ENCODE measurements around the gene UBQLN4.
A peak's percentile ranks its signal among the peaks of the same experiment; 100 is the strongest.
"Not testable (repeated sequence)": the region's sequence is repeated elsewhere in the genome, so short reads cannot be mapped to it uniquely, and the experiment has no call there.

The UBQLN4 gene

DNA sequence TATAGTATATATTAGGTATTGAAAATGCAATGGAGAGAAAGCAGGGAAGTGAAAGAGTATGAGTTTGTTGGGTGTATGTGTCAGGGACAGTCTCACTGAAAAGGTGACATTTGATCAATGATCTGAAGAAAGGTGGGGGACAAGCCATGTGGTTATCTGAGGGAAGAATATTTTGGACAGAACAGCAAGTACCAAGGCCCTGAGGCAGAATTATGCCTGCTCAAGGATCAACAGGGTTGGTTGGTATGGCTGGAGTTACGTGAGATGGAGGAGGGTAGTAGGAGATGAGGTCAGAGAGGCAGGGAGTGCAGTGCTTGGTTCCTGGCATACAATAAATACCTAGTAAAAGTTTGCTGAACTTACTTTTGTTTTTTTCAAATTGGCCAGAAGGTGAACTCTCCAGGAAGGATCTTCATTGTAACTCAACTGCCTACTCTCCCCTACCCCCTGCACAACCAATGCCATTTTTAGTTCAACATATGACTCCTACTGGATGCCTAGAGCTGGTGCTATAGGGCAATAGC, 2.8 kb upstream of the UBQLN4 start:
- DNase-seq: no peak

DNA sequence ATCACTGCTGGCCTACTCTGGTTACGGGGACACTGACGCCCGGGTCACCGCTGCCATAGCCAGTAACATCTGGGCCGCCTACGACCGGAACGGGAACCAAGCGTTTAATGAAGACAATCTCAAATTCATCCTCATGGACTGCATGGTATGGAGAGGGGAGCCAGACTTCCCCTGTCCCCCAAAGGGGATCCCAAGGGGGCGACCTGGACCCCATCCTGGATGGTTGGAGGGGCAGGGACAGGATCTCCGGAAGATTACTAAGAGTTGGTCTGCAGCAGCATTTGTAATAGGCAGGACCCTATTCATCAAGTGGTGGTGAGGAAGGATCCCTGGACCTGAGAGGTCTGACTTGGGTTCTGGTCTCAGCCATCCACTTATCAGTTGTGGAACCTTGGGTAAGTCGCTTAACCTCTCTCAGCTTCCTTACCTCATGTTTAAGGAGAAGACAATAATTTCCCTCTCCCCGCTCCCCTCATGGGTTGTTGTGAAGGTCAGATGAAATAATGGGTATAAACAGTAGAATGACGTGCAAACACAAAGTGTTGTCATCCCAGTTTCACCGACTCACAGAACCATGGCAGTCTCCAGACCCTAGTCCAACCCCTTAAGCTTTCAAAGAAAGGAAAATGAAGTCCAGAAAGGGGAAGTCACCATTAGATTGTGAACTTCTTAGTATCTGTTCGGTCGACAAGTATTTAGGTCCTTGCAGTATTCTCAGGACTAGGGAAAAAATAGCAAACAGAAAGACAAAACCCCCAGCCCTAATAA, 1.9 kb upstream of the UBQLN4 start:
- no peak for DNase-seq

DNA sequence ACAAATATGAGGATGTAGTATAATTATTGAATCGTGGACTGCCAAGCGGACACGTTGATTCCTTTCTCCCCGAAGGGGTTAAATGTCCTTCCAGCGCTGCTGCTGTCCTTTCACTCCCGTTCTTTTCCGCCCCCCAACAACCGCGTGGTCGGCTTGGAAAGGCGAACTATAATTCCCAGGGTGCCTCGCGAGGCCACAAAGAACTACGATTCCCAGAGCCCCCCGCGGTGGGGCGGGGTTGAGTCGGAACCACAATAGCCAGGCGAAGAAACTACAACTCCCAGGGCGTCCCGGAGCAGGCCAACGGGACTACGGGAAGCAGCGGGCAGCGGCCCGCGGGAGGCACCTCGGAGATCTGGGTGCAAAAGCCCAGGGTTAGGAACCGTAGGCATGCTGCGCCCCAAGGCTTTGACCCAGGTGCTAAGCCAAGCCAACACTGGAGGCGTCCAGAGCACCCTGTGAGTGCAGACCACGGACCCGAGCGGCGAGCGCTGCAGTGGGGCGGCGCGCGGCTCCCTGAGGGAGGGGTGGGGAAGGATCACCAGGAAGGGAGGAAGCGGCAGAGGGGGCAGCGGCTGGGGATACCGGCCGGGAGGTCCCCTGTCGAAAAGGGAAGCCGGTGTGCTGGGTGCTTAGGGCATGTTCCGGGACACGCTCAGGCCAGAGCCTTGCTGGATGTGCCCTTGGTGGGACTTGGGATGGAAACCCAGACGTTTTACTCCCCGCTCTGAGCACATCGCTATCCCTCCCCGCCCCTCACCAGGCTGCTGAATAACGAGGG, 1.1 kb upstream of the UBQLN4 start, which contains the start of gene LAMTOR2:
LAMTOR2 (plus strand) TSS at position 283 of the 781 bp plus-strand sequence; CDS start at position 391, 108 bp downstream.
- peak; percentile 96 for DNase-seq

DNA sequence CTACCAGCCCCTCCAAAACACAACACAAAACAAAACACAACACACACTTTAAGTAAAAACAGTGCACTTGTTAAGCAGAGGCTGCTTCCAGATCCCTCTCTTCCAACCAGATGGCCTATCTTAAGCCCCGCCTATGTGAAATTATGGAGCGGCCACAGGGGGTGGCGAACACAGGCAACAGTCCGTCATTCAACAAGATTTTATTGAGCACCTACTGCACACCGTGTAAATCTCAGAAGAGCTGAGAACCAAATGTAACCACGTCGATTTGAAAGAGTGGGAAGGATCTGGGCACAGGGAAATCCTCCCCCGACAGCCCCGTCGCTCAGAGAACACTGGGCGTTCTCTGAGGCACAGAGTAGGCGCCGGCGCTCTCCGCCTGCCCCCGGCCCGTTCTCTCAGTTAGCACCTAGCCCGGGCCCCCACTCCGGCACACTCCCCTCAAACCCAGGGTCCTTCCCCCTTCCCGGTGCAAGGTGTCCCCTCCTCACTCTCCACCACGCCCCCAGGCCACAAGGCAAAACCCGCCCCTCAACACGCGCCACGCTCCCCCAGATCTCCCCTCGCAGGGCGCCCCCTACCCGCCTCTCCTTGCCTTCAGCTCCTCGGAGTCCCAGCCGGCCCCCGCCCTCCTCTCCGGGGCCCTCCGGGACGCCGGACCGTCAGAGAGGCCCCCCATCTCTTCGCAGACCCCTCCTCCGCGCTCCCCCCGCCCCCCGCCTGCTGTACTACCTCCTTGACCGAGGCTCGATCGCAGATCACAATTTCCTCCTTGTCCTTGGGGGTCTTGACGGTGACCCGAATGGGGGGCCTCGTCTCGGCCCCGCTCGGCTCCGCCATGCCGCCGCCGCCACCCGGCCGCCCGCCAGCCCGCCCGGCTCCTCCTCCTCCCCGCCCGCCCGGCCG, 483 bp downstream of the UBQLN4 start:
- DNase-seq: peak; percentile 71

DNA sequence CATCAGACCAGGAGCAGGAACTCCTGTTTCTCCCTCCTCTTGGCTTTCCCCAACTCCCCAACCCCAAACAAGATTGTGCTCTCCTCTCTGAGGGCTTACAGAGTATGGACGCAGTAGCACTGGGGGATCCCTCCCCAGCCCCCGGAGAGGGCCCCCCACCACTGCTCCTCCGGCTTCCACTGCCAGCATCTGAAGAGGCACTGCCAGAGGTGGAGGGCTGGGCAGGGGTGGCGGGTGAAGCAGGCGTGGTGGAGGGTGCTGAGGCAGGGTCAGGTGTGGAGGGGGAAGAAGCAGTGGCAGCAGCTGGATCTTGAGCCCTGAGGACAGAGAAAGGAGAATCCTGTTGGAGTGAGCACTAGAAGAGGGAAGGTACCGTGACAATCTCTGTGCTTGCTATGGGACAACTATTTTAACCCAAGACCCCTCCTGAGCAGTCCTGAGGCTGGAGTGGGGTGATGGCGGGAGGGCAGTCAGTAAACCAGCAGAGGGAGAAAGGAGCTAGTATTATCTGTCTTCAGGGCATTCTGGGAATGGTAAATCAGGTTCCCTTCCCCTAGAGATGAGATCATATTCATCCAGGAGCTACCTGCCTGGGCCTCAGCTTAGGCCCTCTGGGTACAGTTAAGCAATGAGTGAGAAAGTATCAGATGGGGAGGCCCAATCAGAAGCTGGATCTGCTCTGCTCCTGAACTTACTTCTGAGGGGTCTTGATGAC, 2.4 kb downstream of the UBQLN4 start:
- DNase-seq: no peak

DNA sequence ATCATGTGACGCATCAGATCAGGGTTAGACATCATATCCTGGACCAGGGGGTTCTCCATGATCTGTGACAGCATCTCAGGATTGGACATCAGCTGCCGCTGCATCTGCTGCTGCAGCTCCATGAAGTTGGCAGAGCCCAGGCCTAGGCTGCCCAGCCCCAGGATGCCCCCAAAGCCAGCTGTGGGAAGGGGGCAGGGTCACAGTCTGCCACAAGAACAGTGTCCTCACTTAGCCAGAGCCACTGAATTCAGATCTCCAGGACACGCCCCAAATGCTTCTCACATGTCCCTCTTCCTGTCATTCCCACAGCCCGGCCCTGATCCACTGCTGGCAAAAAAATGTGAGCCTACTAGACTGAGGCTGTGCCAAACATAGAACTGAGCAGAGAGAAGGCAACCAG, 3.2 kb downstream of the UBQLN4 start:
- no peak for DNase-seq

DNA sequence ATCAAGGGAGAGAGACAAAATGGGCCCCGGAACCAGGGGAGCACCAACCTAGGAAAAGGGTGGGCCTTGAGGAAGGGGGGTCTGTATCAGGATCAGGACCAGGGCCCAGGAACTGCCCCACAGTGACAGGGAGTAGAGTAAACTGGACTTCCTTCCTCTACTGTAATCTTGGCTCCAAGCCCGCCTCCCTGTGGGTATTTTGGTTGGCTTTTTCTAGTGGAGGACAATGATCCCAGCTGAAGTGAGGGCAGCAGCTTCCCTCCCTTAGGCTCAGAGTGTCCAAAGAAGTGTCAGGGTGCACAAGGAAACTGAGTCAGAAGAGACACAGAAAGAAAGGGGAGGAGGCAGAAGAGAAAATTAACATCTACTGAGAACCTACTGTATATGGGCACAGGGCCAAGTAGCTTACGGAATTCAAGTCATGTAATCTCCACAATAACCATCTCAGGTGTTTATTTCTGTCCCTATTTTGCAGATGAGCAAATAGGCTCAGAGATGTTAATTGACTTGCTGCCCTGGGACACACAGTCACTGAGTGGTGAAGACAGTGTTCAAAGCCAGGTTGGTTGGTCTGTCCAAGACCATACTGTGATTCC, 4.8 kb downstream of the UBQLN4 start:
- no peak for DNase-seq

DNA sequence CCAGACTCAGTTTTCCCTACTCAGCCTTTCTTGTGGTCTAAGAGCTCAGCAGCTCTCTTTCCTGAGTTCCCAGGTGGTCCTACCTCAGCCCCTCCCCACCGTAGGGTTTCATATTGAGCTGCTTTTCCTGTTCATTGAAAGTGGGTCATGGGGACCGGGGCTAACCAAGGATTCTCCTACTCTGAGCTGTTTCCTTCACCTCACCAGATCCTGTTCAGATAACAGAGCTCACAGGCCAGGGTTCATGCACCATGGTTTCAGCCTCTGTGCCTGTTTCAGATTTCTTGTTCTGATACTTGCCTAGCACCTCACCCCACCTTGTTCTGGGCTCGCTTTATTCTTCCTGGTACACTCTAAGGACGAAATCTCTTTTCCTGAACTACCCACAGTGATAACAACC, 8.5 kb downstream of the UBQLN4 start:
- DNase-seq: peak; percentile 6

DNA sequence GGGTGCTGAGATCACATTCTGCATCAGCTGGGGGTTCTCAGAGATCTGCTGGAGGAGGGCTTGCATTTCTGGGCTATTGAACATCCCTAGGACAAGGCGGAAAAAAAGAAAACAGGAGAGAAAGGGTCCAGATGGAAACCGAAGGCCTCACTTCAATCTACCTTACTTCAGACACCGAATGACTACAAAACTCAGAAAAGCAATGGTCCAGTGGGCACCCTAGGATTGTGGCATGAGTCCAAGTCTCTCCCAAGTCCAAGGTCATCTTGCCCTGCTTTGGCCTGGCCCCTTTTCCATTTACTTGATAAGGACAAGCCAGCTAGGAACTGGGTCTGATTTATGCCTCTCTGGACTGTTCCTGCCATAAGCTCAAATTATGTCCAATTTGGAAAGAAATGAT, 10.8 kb downstream of the UBQLN4 start:
- no peak for DNase-seq

DNA sequence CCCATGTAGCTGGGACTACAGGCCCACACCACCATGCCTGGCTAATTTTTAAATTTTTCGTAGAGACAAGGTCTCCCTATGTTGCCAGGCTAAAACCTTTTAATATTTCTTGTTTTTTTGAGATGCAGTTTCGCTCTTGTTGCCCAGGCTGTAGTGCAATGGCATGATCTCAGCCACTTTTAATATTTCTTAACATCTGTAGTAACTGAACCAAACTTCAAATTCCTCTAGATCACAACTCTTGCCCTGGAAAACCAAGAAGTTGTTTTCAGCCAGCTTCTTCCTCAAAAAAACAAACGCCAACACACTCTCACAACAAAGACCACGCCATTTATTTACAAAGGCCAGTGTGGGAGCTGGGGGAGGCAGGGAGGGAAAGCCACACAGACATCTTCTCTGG, 18.6 kb downstream of the UBQLN4 start:
- DNase-seq: not testable (repeated sequence)

DNA sequence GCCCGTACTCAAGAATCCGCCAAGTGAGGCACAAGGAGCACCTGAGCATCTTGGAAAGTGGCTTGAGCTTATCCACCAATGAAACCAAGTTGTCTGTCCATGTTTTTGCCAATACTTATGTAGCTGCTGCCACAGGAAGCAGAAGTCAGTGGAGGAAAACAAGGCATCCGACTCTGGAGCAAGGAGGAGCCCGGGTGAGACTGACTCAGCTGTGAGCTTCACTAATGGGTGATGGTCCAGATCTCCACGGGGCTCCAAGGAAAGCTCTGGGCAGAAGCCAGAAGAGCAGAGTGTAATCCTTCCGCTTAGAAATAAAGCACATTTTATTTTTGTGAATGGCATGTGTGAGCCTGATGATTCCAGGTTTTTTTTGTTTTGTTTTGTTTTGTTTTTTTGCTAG, 20.6 kb downstream of the UBQLN4 start:
- no peak for DNase-seq

DNA sequence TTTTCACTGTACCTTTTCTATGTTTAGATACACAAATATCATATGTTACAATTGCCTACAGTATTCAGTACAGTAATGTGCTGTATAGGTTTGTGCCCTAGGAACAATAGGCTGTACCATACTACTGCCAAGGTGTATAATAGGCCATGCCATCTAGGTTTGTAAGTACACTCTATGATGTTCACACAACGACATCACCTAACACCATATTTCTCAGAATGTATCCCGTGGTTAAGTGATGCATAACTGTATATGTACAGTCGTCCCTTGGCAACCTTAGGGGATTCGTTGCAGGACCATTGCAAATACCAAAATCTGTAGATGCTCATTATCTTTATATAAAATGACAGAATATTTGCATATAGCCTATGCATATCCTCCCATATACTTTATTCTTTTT, 27.0 kb downstream of the UBQLN4 start:
- DNase-seq: no peak

DNA sequence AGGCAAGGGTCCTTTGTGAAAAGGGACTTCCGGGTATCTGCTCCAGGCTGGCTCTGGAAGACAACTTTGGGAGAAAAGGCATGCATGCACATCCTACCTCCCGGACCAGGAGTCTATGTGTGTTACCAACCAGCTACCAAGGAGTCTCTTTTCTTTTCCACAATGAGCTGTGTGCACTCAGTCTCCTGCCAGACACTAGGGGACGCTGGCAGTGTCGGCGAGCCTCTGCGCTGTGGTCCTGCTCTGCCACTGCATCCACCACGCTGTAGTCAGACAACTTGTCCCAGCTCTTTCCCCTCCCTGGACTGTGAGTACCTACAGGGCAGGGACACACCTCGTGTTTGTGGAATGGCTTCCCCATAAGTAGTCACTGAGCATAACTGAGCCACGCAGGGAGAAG, 27.7 kb downstream of the UBQLN4 start:
- DNase-seq: peak; percentile 40

DNA sequence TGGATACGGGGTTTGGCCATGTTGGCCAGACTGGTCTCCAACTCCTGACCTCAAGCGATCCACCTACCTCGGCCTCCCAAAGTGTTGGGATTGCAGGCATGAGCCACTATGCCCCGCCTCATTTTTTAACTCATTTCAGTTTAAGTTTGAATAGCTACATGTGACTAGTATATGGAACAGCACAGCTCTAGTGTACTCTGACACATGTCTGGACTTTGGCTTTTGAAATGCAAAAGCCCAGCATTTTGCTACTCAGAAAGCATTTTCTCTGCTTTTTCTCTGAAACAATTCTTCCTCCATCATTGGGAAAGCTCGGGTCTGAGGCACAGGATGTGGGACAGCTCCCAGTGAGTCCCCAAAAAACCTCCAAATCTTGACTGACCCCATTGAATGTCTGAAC, 28.8 kb downstream of the UBQLN4 start:
- no peak for DNase-seq

DNA sequence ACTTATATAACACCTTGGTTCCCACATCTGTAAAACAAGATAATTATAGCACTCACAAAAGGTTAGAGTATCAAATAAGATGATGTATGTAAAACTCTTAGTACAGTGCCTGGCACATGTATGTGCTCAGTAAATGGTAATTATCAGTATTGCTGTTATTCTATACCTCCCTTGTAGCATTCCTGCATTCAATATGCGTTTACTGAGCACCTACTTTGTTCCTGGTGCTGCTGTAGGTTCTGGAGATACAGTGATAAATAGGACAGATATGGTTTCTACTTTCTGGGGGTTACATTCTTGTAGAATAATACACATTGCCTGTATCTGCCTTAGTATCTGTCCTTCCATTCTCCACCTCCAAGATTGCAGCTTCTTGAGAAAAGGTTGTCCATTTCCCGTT, 31.6 kb downstream of the UBQLN4 start:
- no peak for DNase-seq

DNA sequence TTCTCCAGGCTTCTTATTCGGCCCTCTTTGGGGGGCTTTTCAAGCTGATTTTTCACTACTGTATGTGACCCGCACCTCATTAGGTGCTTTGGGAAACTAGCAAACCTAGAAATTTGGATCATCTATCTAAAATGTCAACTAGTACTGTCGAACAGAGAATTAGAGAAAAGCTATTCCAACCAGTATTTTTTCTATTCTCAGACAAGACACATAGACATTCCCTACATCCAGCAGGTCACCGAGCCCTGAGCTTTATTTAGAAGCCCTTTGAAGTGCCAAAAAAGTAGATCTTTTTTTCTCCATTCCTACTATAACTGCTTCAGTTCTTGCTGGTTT, 32.5 kb downstream of the UBQLN4 start:
- no peak for DNase-seq

DNA sequence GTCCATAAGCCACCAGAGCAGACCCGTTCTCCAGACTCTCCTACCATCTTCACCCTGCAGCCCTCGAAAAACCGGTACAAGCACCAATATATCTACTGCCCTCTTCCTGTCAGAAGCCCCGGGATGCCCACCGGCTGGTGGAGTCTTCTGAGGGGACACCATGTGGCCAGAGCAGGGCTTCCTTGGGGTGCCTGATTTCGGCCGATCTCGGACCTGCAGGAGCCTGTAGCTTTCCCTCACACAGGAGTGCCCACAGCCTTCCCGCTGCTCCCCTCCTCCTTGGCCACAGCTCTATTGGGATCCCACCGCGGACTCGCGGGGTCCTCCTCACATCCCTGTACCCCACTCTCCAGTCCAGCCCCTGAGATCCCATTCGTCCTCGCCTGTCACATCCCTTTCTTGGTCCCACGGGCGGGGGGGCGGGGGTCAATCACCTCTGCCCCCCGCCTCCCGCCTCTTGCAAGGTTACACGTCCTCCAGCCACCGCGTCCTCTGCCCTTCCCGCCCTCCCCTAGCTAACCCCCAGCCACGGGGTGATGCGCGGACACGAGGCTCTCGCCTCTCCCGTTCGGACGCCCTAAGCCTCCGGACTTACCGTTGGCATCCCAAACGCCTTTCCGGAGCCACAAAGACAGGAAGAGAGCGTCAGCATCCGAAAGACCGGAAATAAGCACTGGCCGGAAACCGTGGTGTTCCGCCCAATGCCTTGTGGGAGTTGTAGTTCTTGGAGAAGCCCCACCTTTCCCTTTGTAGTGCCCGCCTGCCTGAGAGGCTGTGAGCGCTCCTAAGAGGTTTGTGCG, 33.1 kb downstream of the UBQLN4 start, which contains the start of gene SSR2:
SSR2 (minus strand) TSS at position 659 of the 800 bp plus-strand sequence. CDS start 784 bp downstream, outside the sequence.
- DNase-seq: peak; percentile 90

DNA sequence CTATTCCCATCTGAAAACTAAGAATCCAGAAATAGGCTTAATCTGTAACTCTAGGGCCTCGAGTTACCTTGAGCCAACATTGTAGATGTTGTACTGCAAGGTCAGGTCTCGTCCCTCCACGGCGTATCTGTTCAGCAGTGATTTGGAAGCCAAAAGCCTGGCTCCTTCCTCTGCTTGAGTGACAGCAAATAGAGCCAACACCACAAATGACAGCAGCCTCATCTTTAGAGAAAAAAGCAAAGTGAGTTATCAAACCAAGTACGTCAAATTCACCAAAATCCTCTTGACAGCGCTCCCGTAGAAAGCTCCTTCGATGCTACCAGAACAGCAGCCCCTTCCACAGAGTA, 33.7 kb downstream of the UBQLN4 start:
- no peak for DNase-seq

DNA sequence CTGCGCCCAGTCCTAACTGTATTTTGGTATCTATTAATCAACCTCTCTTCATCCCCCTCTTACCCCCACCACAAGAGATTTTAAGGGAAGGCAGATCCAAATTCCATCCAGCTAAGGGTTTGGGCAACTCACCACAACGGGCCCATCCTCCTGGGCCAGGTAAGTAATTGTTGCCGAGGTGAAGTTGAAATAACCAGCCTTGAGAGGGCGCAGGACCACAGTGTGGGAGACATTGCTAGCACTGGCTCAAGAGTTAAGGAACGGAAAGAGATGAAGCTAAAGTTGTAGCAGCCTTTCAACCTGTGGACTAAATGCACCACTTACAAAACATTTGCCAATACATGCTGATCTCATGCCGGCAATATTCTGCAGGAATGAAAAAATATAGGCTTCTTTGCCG, 38.8 kb downstream of the UBQLN4 start:
- DNase-seq: no peak

DNA sequence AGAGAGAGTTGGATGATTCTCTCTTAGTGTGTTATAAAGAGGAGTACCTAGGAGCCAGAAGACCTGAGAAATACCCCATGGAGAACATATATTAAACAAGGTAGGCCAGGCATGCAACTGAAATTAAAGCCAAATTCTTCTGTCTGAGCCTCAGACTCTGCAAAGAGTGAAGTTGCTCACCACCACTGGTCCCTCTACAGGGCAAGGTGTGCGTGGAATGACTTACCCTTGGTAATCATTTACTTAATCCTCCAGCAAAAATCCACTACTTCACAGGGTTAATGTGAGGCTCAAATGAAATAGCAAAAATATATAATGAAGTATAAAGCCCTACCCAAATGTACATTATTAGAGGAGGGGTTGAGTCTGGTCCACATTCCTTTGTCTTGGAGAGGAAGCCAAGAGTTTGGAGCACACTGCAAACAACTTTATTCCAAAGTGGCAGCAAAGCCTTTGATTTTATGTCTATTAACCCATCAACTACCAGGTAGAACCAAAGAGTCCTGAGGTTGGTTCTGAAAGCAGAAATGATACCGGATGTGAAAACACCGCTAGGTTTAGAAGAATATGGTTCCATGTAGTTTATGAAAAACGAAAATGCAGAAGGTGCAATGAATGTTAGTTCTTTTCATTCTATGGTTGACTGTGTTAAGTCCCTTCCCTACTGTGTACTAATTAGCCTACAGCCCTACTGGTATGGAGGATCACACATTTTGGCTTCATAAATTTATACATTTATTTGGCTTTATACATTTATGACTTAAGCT, 41.4 kb downstream of the UBQLN4 start:
- no peak for DNase-seq

All from CD4-positive, alpha-beta T cell treated with Interleukin-12 subunit alpha and Interleukin-12 subunit beta, for 1 hour (primary cell).